GM12873 (cell line): ENCODE data around the gene TMEM161A.

ENCODE experiments used
- CTCF ChIP-seq: IDR thresholded peaks from 2 replicates; pipeline ENCODE4 v1.5.1; 2012; ENCODE audit warnings: low read depth, mild to moderate bottlenecking, moderate library complexity, low read length, control low read depth; ENCODE audit not compliant: insufficient read depth; ENCODE audit errors: missing control alignments

Gene TMEM161A

GRCh38 chr19:19095691-19096090 is 42.6 kb downstream of the TMEM161A start:
- TF ChIP-seq CTCF = no peak

GRCh38 chr19:19094513-19094912 is 43.8 kb downstream of the TMEM161A start:
- no peak for TF ChIP-seq CTCF

- TF ChIP-seq CTCF = no peak
Observed at GRCh38 chr19:19087676-19088075, 50.6 kb downstream of the TMEM161A start.

- no peak for TF ChIP-seq CTCF
Observed at GRCh38 chr19:19083413-19084178, 54.7 kb downstream of the TMEM161A start.

- no peak for TF ChIP-seq CTCF
Observed at GRCh38 chr19:19081642-19082151, 56.6 kb downstream of the TMEM161A start.

GRCh38 chr19:19079571-19079970 is 58.7 kb downstream of the TMEM161A start:
- no peak for TF ChIP-seq CTCF

GRCh38 chr19:19078801-19079200 is 59.5 kb downstream of the TMEM161A start:
- TF ChIP-seq CTCF = no peak
